Hematopoietic multipotent progenitor cell treated with erythropoietin and hydrocortisone succinate and interleukin-3 and kit ligand, for 6 days (in vitro differentiated cells): ENCODE results near the gene SRCIN1.

Experiments used
- DNase-seq: peaks from one replicate; pipeline ENCODE4 v3.0.0-alpha.2; 2015

The SRCIN1 gene

GRCh38 chr17:38613981-38614779 is 8.4 kb upstream of the SRCIN1 start:
- DNase-seq, result no peak

- no peak for DNase-seq
These were observed 7.8 kb upstream of the SRCIN1 start for GRCh38 chr17:38613525-38613980.

GRCh38 chr17:38611872-38612376 is 6.2 kb upstream of the SRCIN1 start:
- no peak for DNase-seq

GRCh38 chr17:38611070-38611786 is 5.5 kb upstream of the SRCIN1 start:
- DNase-seq, result no peak

GRCh38 chr17:38609280-38610031 is 3.7 kb upstream of the SRCIN1 start:
- DNase-seq, result no peak

GRCh38 chr17:38608648-38609047 is 2.9 kb upstream of the SRCIN1 start:
- DNase-seq, result no peak

GRCh38 chr17:38606646-38607611 is 1.2 kb upstream of the SRCIN1 start:
- no peak for DNase-seq

- no peak for DNase-seq
These were observed 326 bp downstream of the SRCIN1 start for GRCh38 chr17:38605411-38605840.

GRCh38 chr17:38604479-38605403 is 1.0 kb downstream of the SRCIN1 start:
- peak; percentile 48 for DNase-seq

GRCh38 chr17:38603786-38604478 is 1.8 kb downstream of the SRCIN1 start:
- DNase-seq, result no peak

GRCh38 chr17:38602956-38603785 is 2.6 kb downstream of the SRCIN1 start:
- no peak for DNase-seq

- DNase-seq, result no peak
These were observed 3.3 kb downstream of the SRCIN1 start for GRCh38 chr17:38602453-38602852.

- no peak for DNase-seq
These were observed 4.0 kb downstream of the SRCIN1 start for GRCh38 chr17:38601539-38602351.

GRCh38 chr17:38600906-38601305 is 4.8 kb downstream of the SRCIN1 start:
- no peak for DNase-seq

GRCh38 chr17:38600416-38600815 is 5.3 kb downstream of the SRCIN1 start:
- DNase-seq, result no peak

GRCh38 chr17:38599398-38599856 is 6.3 kb downstream of the SRCIN1 start:
- no peak for DNase-seq

- no peak for DNase-seq
These were observed 6.8 kb downstream of the SRCIN1 start for GRCh38 chr17:38598995-38599394.

GRCh38 chr17:38598536-38598935 is 7.2 kb downstream of the SRCIN1 start:
- DNase-seq, result peak; percentile 78
